ENCODE measurements around the gene TRPC4. TPM values are rescaled to one million over a fixed set of nuclear protein-coding genes. Genes with fewer than 3 reads are reported as not detected.

Gene TRPC4
- total RNA-seq, 1 donor from 2014 or later, result 6.3 TPM

- Mint-ChIP-seq H3K4me1 (ENCODE audit: unreplicated experiment) (peaks cover 36% of the 10 kb centered on the region), H3K27me3 (ENCODE audit: unreplicated experiment) (no peaks in the 10 kb centered on the region), H3K4me3 (ENCODE audit: unreplicated experiment) (no peak overlapping the region), H3K27ac (ENCODE audit: unreplicated experiment) (peak overlapping the region; percentile 31), H3K9me3 (ENCODE audit: unreplicated experiment) (peaks cover 9% of the 10 kb centered on the region), H3K36me3 (ENCODE audit: unreplicated experiment) (no peaks in the 10 kb centered on the region)
- peak; percentile 74 for TF ChIP-seq CTCF (IDR thresholded peaks at IDR 0.05)
- DNase-seq (ENCODE audit: extremely low spot score, unreplicated experiment), result no peak
Measured at GRCh38 chr13:37602733-37603381, 266.7 kb downstream of the TRPC4 start.

- Mint-ChIP-seq H3K36me3 (ENCODE audit: unreplicated experiment) (peaks cover 3% of the 10 kb centered on the region), H3K27me3 (ENCODE audit: unreplicated experiment) (no peaks in the 10 kb centered on the region), H3K9me3 (ENCODE audit: unreplicated experiment) (peaks cover 4% of the 10 kb centered on the region), H3K27ac (ENCODE audit: unreplicated experiment) (peak overlapping the region; percentile 58), H3K4me1 (ENCODE audit: unreplicated experiment) (peaks cover 45% of the 10 kb centered on the region), H3K4me3 (ENCODE audit: unreplicated experiment) (no peak overlapping the region)
- DNase-seq (ENCODE audit: extremely low spot score, unreplicated experiment), result no peak
- no peak for TF ChIP-seq CTCF (IDR thresholded peaks at IDR 0.05)
Measured at GRCh38 chr13:37601648-37602440, 267.7 kb downstream of the TRPC4 start.

DNA sequence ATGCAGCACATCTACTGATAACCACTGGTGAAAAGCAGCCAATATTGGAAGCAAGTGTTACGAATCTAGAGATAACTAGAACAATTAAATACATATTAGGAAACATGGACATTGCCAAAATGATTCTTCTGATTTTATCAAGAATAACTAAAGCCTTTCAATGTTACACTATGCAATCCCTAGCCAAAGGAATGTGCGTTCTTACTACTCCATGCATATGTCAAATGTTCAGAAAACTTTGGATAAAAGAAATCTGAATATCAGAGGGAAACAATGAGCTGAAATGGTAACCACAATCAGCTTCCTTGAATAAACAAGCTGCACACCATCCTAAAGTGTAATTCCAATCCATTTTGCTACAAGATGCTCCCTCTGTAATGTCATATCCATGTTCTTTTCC lies 270.1 kb downstream of the TRPC4 start:
- no peak for DNase-seq (ENCODE audit: extremely low spot score, unreplicated experiment)
- Mint-ChIP-seq H3K4me3 (ENCODE audit: unreplicated experiment) (no peak overlapping the region), H3K27ac (ENCODE audit: unreplicated experiment) (no peak overlapping the region), H3K36me3 (ENCODE audit: unreplicated experiment) (peaks cover 8% of the 10 kb centered on the region), H3K27me3 (ENCODE audit: unreplicated experiment) (no peaks in the 10 kb centered on the region), H3K4me1 (ENCODE audit: unreplicated experiment) (peaks cover 63% of the 10 kb centered on the region), H3K9me3 (ENCODE audit: unreplicated experiment) (no peaks in the 10 kb centered on the region)
- no peak for TF ChIP-seq CTCF (IDR thresholded peaks at IDR 0.05)

DNA sequence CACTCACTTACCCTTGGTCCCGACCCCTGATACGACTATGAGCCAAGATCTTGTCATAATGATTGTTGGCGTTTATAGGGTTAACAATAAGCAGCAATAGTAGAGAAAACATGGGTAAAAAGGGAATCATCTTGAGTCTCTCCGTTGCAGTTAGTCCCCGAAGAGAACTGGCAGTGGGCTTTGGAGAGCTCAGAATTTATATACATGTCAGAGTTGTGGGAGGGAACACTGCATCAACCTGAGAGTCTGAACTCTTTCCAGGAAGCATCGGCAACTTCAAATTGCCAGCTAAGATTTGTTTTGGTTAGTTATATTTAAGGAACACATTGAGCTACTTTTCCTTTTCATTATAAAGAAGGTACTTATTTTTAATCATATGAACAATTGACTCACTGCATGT lies 271.0 kb downstream of the TRPC4 start, which contains the start of gene POSTN:
TSS of gene POSTN (minus strand) at position 172 of the 400 bp plus-strand sequence. CDS start at position 130, 42 bp downstream.
- TF ChIP-seq CTCF (IDR thresholded peaks at IDR 0.05), result no peak
- Mint-ChIP-seq H3K27me3 (ENCODE audit: unreplicated experiment) (no peaks in the 10 kb centered on the region), H3K36me3 (ENCODE audit: unreplicated experiment) (peaks cover 8% of the 10 kb centered on the region), H3K9me3 (ENCODE audit: unreplicated experiment) (no peaks in the 10 kb centered on the region), H3K4me3 (ENCODE audit: unreplicated experiment) (peak within 1 kb of the TSS; percentile 74), H3K4me1 (ENCODE audit: unreplicated experiment) (peaks cover 68% of the 10 kb centered on the region), H3K27ac (ENCODE audit: unreplicated experiment) (peak within 1 kb of the TSS; percentile 82)
- no peak for DNase-seq (ENCODE audit: extremely low spot score, unreplicated experiment)

DNA sequence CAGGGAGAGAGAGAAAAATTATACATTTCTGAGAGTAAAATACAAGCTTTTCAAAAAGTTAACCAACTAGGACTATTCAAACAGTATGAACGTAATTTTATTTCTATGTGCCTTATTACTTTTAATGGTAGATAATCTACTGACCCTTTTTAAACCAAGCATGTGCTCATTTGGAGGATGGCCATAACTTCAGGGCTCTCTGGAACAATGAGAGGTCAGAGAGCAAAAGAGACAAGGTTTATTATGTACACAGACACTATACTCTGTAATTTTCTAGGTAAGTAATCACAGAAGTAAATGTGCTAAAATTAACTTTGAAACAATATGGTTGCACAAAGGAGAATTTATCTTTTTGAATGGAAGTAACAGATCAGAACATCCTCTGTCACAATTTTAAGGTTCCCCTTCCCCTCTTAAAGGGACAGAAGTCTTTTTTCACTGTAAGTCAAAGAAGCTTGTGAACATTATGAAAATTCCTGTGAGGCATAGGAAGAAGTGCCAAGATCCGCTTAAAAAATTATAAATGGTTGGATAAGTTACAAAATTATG lies 272.0 kb downstream of the TRPC4 start:
- Mint-ChIP-seq H3K4me1 (ENCODE audit: unreplicated experiment) (peaks cover 66% of the 10 kb centered on the region), H3K27ac (ENCODE audit: unreplicated experiment) (peak overlapping the region; percentile 82), H3K36me3 (ENCODE audit: unreplicated experiment) (peaks cover 8% of the 10 kb centered on the region), H3K9me3 (ENCODE audit: unreplicated experiment) (no peaks in the 10 kb centered on the region), H3K27me3 (ENCODE audit: unreplicated experiment) (no peaks in the 10 kb centered on the region), H3K4me3 (ENCODE audit: unreplicated experiment) (peak overlapping the region; percentile 74)
- no peak for TF ChIP-seq CTCF (IDR thresholded peaks at IDR 0.05)
- DNase-seq (ENCODE audit: extremely low spot score, unreplicated experiment), result no peak
